ENCODE measurements around the gene TRIM43.
"Not testable (repeated sequence)": the region's sequence is repeated elsewhere in the genome, so short reads cannot be mapped to it uniquely, and the experiment has no call there.

TRIM43 gene

GRCh38 chr2:95641289-95641575 is 49.4 kb downstream of the TRIM43 start:
- not testable (repeated sequence) for H3K4me3 ChIP-seq (ENCODE audit: extremely low read depth, insufficient read depth, low read length, poor library complexity, severe bottlenecking); H3K27ac ChIP-seq (ENCODE audit: low read depth, low read length, severe bottlenecking); H3K36me3 ChIP-seq (ENCODE audit: control insufficient read depth, insufficient read depth, low read length); H3K9me3 ChIP-seq (ENCODE audit: control insufficient read depth, low read length); H3K4me1 ChIP-seq (ENCODE audit: control insufficient read depth, insufficient read depth, low read length, poor library complexity, severe bottlenecking)
- WGBS, 2 experiments (ENCODE audit: insufficient coverage in 2 of 2): no CpG with 5 or more reads among the region's 9 CpGs

- not testable (repeated sequence) for H3K9me3 ChIP-seq (ENCODE audit: control insufficient read depth, low read length); H3K36me3 ChIP-seq (ENCODE audit: control insufficient read depth, insufficient read depth, low read length); H3K4me3 ChIP-seq (ENCODE audit: extremely low read depth, insufficient read depth, low read length, poor library complexity, severe bottlenecking); H3K4me1 ChIP-seq (ENCODE audit: control insufficient read depth, insufficient read depth, low read length, poor library complexity, severe bottlenecking); H3K27ac ChIP-seq (ENCODE audit: low read depth, low read length, severe bottlenecking)
- no CpG with 5 or more reads among the region's 2 CpGs for WGBS, 2 experiments (ENCODE audit: insufficient coverage in 2 of 2)
Observed at GRCh38 chr2:95641787-95642186, 50.0 kb downstream of the TRIM43 start.

GRCh38 chr2:95642360-95642759 is 50.6 kb downstream of the TRIM43 start:
- not testable (repeated sequence) for H3K27ac ChIP-seq (ENCODE audit: low read depth, low read length, severe bottlenecking); H3K36me3 ChIP-seq (ENCODE audit: control insufficient read depth, insufficient read depth, low read length); H3K4me1 ChIP-seq (ENCODE audit: control insufficient read depth, insufficient read depth, low read length, poor library complexity, severe bottlenecking); H3K4me3 ChIP-seq (ENCODE audit: extremely low read depth, insufficient read depth, low read length, poor library complexity, severe bottlenecking); H3K9me3 ChIP-seq (ENCODE audit: control insufficient read depth, low read length)
- no CpG with 5 or more reads among the region's 2 CpGs for whole genome bisulfite sequencing, 2 experiments (ENCODE audit: insufficient coverage in 2 of 2)

- H3K36me3 ChIP-seq (ENCODE audit: control insufficient read depth, insufficient read depth, low read length); H3K4me3 ChIP-seq (ENCODE audit: extremely low read depth, insufficient read depth, low read length, poor library complexity, severe bottlenecking); H3K27ac ChIP-seq (ENCODE audit: low read depth, low read length, severe bottlenecking); H3K9me3 ChIP-seq (ENCODE audit: control insufficient read depth, low read length); H3K4me1 ChIP-seq (ENCODE audit: control insufficient read depth, insufficient read depth, low read length, poor library complexity, severe bottlenecking): not testable (repeated sequence)
- WGBS, 2 experiments (ENCODE audit: insufficient coverage in 2 of 2): no CpG with 5 or more reads among the region's 4 CpGs
Observed at GRCh38 chr2:95642951-95643350, 51.1 kb downstream of the TRIM43 start.

GRCh38 chr2:95645312-95645711 is 53.5 kb downstream of the TRIM43 start:
- not testable (repeated sequence) for H3K4me1 ChIP-seq (ENCODE audit: control insufficient read depth, insufficient read depth, low read length, poor library complexity, severe bottlenecking); H3K36me3 ChIP-seq (ENCODE audit: control insufficient read depth, insufficient read depth, low read length); H3K9me3 ChIP-seq (ENCODE audit: control insufficient read depth, low read length); H3K4me3 ChIP-seq (ENCODE audit: extremely low read depth, insufficient read depth, low read length, poor library complexity, severe bottlenecking); H3K27ac ChIP-seq (ENCODE audit: low read depth, low read length, severe bottlenecking)
- WGBS, 2 experiments (ENCODE audit: insufficient coverage in 2 of 2): no CpG with 5 or more reads among the region's 2 CpGs

GRCh38 chr2:95646274-95646994 is 54.6 kb downstream of the TRIM43 start:
- no CpG with 5 or more reads among the region's 8 CpGs for WGBS, 2 experiments (ENCODE audit: insufficient coverage in 2 of 2)
- not testable (repeated sequence) for H3K4me1 ChIP-seq (ENCODE audit: control insufficient read depth, insufficient read depth, low read length, poor library complexity, severe bottlenecking); H3K9me3 ChIP-seq (ENCODE audit: control insufficient read depth, low read length); H3K4me3 ChIP-seq (ENCODE audit: extremely low read depth, insufficient read depth, low read length, poor library complexity, severe bottlenecking); H3K36me3 ChIP-seq (ENCODE audit: control insufficient read depth, insufficient read depth, low read length); H3K27ac ChIP-seq (ENCODE audit: low read depth, low read length, severe bottlenecking)

- not testable (repeated sequence) for H3K27ac ChIP-seq (ENCODE audit: low read depth, low read length, severe bottlenecking); H3K36me3 ChIP-seq (ENCODE audit: control insufficient read depth, insufficient read depth, low read length)
- 38 to 55% methylated on average over 1 to 5 of the region's 29 CpGs for WGBS, 2 experiments (ENCODE audit: insufficient coverage in 2 of 2)
Observed at GRCh38 chr2:95648894-95649544, 57.2 kb downstream of the TRIM43 start.

More at GRCh38 chr2:95648894-95649544, 57.2 kb downstream of the TRIM43 start:
- not testable (repeated sequence) for H3K4me3 ChIP-seq (ENCODE audit: extremely low read depth, insufficient read depth, low read length, poor library complexity, severe bottlenecking); H3K4me1 ChIP-seq (ENCODE audit: control insufficient read depth, insufficient read depth, low read length, poor library complexity, severe bottlenecking); H3K9me3 ChIP-seq (ENCODE audit: control insufficient read depth, low read length)

Data from mesodermal cell (in vitro differentiated cells).